ENCODE measurements around the gene CELF5. TPM values are rescaled to one million over a fixed set of nuclear protein-coding genes. Genes with fewer than 3 reads are reported as not detected.

CELF5 gene
- total RNA-seq, 1 experiment from 2014 or later = 2.5 TPM

DNA sequence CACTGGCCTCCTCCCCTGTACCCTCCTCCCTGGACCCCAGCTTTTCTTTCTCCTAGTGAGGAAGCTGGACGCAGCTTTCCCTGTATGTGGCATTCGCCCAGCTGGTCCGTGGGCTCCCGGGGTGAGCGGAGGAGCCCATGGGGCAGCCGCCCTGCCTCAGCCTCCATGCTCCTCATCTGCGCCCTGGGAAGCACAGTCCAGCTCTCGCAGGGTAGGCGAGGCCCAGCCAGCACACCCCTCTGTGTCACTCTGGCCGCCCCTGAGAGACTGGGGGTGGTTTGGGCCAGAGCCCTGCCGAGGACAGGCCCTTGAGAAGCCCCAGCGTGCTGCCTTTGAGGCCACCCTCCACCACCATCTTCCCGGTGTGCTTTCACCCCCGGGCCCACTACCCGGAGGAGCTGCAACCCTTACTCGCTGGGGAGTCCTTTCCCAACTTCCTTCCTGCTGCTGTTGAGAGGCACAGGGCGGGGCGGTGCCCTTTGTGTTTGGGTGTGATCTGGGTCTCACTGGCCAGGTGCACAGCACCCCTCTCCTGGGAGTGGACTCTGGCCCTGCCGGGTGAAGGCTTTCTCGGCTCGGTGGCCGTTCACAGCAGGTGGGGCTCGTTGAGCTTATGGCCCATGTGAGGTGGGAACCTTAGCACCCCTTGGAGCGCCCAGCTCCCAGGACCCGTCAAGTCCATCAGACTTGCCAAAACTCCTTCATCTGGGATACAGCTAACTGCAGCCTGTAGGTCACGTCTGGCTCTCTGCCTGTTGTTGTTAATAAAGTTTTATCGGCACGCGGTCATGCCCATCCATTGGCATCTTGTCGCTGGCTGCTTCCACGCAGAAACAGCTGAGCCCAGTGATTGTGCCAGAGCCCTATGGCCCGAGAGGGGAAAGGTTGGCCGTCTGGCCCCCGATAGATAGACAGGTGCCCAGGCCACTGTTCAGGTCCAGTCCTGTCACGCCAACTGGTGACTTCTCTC is 35.5 kb upstream of the CELF5 start:
- peaks cover 4 to 37% of the 10 kb centered on the region in 2 experiments; a peak in 2 of 4 replicates for H3K36me3 ChIP-seq (ENCODE audit: control insufficient read depth in 1 of 2, insufficient read depth in 2 of 2, low read length in 2 of 2)
- TF ChIP-seq YY1 (IDR thresholded peaks at IDR 0.05; ENCODE audit: extremely low read depth, insufficient replicate concordance, low read depth, low read length) (no peak), FOSL1 (IDR thresholded peaks at IDR 0.05; ENCODE audit: low read depth) (no peak), POLR2AphosphoS5 (IDR thresholded peaks at IDR 0.05; ENCODE audit: low read depth, low read length) (no peak), EGR1 (IDR thresholded peaks at IDR 0.05; ENCODE audit: low read depth) (no peak), TCF7L2 (IDR thresholded peaks at IDR 0.05; ENCODE audit: borderline replicate concordance, extremely low read depth, insufficient read depth, insufficient read length) (no peak), EZH2 (IDR thresholded peaks at IDR 0.05) (no peak)
- TF ChIP-seq, protein P1, sequence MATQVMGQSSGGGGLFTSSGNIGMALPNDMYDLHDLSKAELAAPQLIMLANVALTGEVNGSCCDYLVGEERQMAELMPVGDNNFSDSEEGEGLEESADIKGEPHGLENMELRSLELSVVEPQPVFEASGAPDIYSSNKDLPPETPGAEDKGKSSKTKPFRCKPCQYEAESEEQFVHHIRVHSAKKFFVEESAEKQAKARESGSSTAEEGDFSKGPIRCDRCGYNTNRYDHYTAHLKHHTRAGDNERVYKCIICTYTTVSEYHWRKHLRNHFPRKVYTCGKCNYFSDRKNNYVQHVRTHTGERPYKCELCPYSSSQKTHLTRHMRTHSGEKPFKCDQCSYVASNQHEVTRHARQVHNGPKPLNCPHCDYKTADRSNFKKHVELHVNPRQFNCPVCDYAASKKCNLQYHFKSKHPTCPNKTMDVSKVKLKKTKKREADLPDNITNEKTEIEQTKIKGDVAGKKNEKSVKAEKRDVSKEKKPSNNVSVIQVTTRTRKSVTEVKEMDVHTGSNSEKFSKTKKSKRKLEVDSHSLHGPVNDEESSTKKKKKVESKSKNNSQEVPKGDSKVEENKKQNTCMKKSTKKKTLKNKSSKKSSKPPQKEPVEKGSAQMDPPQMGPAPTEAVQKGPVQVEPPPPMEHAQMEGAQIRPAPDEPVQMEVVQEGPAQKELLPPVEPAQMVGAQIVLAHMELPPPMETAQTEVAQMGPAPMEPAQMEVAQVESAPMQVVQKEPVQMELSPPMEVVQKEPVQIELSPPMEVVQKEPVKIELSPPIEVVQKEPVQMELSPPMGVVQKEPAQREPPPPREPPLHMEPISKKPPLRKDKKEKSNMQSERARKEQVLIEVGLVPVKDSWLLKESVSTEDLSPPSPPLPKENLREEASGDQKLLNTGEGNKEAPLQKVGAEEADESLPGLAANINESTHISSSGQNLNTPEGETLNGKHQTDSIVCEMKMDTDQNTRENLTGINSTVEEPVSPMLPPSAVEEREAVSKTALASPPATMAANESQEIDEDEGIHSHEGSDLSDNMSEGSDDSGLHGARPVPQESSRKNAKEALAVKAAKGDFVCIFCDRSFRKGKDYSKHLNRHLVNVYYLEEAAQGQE (IDR thresholded peaks at IDR 0.05; ENCODE audit: low read depth) = no peak
- TF ChIP-seq, protein P2, sequence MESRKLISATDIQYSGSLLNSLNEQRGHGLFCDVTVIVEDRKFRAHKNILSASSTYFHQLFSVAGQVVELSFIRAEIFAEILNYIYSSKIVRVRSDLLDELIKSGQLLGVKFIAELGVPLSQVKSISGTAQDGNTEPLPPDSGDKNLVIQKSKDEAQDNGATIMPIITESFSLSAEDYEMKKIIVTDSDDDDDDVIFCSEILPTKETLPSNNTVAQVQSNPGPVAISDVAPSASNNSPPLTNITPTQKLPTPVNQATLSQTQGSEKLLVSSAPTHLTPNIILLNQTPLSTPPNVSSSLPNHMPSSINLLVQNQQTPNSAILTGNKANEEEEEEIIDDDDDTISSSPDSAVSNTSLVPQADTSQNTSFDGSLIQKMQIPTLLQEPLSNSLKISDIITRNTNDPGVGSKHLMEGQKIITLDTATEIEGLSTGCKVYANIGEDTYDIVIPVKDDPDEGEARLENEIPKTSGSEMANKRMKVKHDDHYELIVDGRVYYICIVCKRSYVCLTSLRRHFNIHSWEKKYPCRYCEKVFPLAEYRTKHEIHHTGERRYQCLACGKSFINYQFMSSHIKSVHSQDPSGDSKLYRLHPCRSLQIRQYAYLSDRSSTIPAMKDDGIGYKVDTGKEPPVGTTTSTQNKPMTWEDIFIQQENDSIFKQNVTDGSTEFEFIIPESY (IDR thresholded peaks at IDR 0.05; ENCODE audit: extremely low read depth, insufficient replicate concordance, low read length) = no peak
- no peaks in the 10 kb centered on the region for H3K9me2 ChIP-seq (ENCODE audit: insufficient read depth)
- no peaks in the 10 kb centered on the region for H3K9me3 ChIP-seq (ENCODE audit: control insufficient read depth in 1 of 2, insufficient read depth in 1 of 2, low read depth in 1 of 2, low read length in 2 of 2)
- peaks cover 9% of the 10 kb centered on the region; the same call in 1 of the 2 replicates for H4K20me1 ChIP-seq (ENCODE audit: insufficient read depth)
- ChIA-PET POLR2A (no interaction called here), CTCF (no interaction called here), RAD21 (ENCODE audit: low non-redundant PET in 1 of 2, low total read pairs in 2 of 2, uncharacterized antibody in 2 of 2, unreplicated experiment in 2 of 2) (no interaction called here)
- H3K27ac ChIP-seq (ENCODE audit: low read depth, low read length) = no peak overlapping the region; the same call in 1 of the 2 replicates
- H3K9ac ChIP-seq (ENCODE audit: low read length) = no peak overlapping the region
- intact Hi-C loops (cut with micrococcal nuclease) = no loop called here
- DNase-seq (ENCODE audit: low read depth, low spot score) (no peak), ATAC-seq (no peak)
- BruUV-seq (replicated peaks) = no TSS peak
- no peak overlapping the region for H3K4me2 ChIP-seq (ENCODE audit: low read length)
- peaks cover 79% of the 10 kb centered on the region for H3K79me2 ChIP-seq (ENCODE audit: insufficient read depth, low read length)
- no peak overlapping the region for H3K4me3 ChIP-seq (replicated peaks in 1 of 2; ENCODE audit: low read depth in 1 of 2, low read length in 2 of 2)
- no peak overlapping the region for H2AFZ ChIP-seq (ENCODE audit: low read depth, low read length, poor library complexity, severe bottlenecking)
- H3K4me1 ChIP-seq (ENCODE audit: control insufficient read depth in 1 of 2, insufficient read depth in 2 of 2, low read length in 2 of 2) = peaks cover 12 to 32% of the 10 kb centered on the region in 2 experiments; a peak in 3 of 4 replicates
- H3K27me3 ChIP-seq (ENCODE audit: insufficient read depth, low read length) = no peaks in the 10 kb centered on the region

Data from HCT116 (cell line).